Measurements from ENCODE around the gene BAK1.
"Not testable (repeated sequence)": the region's sequence is repeated elsewhere in the genome, so short reads cannot be mapped to it uniquely, and the experiment has no call there.

BAK1 gene

DNA sequence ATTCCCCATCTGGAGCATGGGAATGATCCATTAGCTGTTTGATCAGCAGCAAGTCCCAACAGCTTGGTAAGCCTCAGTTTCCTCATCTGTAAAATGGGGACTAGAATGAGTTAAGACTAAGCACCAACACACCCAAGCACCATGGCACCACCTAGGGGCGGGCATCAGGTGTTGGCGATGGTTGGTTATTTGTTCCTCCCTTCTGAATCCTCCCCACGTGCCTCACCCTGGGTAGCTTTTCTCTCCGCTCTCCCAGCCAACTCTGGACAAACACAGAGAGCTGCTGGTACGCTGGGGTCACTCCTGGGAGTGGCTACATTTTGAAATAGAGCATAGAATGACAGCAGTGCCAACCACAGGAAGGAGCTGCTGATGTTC lies 27.7 kb upstream of the BAK1 start:
- no peak for DNase-seq

DNA sequence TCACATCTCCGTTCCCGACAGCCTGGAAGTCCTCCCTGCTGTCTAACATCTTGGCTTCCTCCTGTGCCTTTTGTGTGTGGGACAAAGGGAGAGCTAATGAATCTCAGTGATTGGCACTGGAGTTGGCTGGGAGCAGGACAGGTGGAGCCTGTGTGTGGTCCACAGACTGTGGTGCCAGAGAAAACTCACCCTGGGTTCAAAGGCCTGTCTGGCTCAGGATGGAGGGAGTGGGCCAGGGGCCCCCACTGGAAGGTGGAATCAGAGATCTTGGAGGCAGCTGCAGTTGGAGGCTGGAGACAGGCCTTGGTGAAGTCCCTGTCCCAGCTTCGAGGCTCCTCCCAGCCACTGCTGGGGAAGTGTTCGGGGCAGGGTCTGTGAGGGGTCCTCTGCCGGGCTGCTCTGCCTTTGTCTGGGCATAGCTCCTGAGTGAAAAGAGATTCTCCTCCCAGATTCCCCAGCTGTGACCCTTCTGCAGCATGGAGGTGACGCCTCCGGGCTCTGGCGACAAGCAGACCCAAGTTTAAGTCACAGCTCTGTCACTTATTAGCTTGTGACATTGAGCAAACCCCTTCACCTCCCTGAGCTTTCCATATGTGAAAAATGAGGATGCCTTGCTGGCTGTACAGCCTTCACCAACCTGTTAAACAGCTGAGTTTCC lies 27.2 kb upstream of the BAK1 start:
- DNase-seq, result no peak

DNA sequence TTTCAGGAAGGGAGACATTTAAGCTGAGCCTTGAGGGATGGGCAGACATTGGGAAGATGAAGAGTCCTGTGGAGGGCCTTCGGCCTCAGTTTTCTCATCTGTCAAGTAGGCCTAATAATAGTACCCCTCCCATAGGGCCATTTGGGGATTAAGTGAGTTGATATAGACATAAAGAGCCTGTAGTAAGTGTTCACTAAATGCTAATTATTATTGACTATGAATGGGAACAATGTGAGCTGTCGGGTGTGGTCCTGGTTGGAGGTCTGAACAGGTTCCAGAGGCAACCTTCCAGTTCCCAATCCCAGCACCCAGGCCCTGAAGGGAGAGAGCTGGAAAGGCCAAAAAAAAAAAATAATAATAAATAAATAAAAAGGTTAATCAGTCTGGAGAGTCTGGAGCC lies 26.6 kb upstream of the BAK1 start:
- DNase-seq, result no peak

DNA sequence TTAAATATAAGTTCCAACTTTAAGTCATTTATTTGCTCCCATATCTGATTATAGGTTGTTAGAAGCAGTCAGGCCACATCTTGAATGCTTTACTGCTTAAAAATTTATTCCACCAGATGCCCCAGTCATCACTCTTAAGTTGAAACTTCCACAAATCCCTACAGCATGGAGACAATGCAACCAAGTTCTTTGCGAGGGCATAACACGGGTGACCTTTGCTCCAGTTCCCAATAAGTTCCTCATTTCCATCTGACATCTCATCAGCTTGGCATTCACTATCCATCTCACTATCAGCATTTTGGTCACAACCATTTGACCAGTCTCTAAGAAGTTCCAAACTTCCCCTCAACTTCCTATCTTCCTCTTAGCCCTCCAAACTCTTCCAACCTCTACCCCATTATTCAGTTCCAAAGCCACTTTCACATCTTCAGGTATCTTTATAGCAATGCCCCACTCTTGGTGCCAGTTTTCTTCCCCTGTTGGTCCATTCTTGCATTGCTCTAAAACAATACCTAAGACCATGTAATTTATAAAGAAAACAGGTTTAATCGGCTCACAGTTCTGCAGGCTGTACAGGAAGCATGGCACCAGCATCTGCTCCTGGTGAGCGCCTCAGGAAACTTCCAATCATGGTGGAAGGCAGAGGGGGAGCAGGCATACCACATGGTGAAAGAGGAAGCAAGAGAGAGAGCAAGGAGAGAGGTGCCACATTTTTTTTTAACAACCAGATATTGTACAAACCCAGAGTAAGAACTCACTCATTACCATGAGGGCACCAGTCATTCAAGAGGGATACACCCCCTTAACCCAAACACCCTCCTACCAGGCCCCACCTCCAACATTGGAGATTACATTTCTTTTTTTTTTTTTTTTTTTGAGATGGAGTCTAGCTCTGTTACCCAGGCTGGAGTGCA lies 25.1 kb upstream of the BAK1 start:
- DNase-seq, result no peak

DNA sequence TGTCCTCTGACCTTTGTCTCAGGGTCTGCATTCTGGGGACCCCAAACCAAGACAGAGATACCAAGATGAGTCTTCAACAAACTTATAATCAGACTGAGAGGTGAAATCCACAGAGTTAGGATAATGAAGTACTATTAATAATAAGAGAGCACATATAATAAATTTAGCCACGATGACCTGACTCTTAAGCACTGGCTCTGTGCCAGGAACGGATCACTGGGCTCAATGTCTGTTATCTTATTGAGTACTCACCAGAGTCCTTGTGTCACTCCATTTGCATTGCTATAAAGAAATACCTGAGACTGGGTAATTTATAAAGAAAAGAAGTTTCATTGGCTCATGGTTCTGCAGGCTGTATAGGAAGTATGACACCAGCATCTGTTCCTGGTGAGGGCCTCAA lies 22.1 kb upstream of the BAK1 start:
- no peak for DNase-seq

DNA sequence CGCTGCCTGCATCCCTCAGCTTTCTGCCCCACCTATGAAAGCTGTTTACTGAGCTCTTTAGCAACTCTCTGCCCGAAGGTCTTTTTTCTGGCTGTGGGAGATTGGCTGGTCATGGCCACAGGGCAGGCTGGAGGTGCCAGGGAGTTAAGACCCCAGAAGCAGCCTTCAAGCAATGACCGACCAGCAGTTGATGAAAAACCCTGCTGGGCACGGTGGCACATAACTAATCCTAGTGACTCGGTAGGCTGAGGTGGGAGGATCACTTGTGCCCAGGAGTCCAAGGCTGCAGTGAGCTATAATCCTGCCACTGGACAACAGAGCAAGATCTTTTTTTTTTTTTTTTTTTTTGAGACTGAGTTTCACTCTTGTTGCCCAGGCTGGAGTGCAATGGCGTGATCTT lies 20.7 kb upstream of the BAK1 start:
- no peak for DNase-seq

DNA sequence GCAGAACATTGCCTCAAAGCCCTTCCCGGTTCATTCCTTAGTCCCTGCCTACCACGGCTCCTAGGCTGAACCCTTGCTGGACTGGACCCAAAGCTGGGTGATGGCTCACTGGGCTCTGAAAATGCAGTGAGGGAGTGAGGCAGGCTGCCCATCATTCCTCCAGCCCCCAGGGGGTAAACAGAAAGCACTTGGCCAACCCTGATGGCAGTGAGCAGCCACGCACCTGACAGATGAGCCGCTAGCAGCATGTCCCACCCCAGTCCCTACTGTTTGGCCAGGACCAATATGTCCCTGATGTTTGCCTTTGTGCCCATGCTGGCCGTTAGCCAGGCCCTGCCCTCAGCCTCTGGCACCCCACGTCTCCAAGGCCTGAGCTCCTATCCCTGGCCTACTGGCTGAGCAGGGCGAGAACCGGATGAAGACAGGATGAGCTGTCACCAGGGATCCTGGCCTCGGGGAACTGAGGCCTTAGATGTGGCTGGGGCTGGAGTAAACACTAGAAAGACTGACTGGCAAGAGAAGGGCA lies 19.4 kb upstream of the BAK1 start:
- DNase-seq, result no peak

DNA sequence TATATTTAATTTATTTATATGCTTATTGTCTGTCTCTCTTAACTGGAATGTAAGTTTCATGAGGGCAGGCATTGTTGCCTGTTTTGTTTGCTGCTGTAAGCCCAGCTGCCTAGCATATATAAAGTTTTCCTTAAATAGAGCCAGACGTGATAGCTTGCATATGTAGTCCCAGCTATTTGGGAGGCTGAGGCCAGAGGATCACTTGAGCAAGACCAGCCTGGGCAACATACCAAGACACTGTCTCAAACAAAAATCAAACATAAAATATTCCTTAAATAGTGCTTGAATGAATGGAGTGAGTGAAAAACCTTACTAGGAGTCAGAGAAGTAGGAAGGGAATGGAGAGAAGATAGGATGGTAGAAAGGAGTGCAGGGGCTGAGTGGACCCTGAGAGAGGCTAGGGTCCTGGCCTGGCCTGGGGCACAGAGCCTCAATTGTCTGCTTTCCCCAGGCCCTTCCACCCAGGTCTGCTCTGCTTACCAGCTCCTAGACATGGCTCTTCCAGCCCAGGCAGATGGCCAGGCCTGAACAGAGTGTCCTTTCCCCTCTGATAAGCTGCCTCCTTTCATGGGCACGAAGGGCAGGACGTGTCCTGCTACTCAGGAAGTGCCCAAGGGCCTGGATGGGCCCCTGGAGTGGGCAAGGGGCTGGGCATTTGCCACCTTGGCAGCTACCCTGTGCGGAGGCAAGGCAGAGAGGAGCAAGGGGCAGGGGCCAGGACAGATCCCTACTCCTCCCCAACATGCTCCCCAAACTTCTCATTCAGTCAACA lies 17.7 kb upstream of the BAK1 start:
- DNase-seq, result no peak

DNA sequence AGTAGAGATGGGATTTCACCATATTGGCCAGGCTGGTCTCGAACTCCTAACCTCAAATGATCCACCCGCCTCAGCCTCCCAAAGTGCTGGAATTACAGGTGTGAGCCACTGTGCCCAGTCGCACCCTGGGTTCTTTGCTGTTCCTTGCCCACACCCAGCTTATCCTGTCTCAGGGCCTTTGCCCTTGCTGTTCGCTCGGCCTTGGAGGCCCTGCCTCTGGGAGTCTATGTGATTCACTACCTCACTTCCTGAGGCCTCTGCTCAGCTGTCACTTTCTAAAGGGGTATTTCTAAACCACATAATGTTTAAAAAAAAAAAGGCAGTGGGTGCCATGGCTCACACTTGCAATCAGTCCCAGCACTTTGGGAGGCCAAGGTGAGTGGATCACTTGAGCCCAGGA lies 16.8 kb upstream of the BAK1 start:
- DNase-seq, result not testable (repeated sequence)

DNA sequence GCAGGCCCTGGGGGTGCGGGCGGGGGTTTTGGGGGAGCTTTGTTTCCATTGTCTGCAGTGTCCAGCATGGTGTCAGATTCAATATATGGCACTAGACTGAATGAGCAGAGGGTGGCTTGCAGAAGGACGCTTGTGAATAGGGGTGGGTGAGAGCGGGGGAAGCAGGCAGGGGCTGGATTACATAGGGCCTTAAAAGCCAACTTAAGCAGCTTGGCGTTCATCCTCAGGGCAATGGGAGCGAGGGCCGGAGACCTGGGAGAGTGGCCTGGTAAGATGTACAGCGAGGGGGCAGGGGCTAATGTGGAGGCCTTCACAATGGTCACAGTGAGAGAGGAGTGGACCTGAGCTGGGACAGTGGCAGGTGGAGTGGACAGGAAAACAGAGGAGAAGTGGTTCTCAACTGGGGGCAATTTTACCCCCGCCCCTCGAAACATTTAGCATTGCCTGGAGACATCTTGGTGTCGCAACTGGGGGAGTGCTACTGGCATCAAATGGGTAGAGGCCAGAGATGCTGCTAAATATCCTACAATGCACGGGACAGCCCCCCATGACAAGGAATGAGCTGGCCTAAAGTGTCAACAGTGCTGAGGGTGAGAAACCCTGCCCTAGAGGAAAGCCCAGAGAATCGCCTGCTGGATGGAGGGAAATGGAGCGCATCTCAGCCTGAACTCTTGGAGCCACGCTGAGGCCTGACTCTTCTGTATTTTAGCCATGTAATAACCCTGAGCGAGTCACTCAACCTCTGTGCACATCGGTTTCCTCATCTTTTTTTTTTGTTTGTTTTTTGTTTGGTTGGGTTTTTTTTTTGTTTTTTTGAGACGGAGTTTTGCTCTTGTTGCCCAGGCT lies 15.1 kb upstream of the BAK1 start:
- no peak for DNase-seq

DNA sequence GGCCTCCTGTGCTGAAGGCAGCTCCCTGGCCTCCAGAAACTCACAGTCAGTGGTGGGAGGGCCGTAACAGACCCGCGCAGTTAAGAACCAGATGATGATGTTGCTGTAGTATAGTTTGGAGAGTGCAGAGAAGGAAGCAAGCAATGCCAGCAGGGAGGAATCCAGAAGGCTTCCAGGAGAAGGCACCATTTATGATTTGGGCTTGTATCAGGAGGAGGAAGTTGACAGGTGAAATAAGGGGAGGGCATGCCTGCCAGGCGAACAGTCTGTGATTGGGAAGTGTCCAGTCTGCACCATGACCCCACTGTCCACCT lies 13.3 kb upstream of the BAK1 start:
- DNase-seq, result no peak

DNA sequence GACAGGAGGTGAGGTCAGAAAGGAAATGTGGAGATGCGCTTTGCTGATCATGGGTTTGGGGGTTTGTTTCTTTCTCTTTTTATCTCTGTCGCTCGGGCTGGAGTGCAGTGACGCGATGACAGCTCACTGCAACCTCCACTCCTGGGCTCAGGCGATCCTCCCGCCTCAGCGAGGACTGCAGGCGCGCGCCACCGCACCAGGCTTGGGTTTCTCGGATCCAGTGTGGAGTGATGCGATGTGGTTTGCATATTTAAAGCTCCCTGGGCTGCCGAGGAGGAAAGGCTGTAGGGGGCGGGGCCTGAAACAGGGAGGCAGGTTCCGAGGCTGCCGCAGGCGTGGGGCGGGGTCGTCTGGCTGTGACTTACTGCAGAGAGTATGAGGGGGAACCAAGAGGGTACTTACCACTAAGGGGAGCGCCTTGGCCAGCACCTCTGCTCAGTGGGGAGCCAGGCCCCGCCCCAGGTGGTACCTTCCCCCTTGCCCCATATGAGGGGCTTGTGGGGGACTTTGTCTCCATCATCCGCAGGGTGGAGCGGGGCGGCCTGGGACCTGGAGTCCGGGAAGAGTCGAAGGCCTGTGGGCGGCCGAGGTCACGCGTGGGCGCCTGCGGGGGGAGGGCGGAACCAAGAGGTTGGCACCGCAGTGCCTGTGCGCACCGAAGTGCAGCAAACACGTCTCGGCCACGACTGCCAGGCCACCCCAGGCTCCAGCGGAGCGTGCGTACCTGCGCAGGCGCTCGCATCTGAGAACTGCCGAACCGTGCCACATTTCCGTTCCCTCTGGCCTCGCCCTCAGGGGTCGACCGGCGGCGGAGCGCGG lies 12.7 kb upstream of the BAK1 start:
- DNase-seq, result peak; percentile 53

DNA sequence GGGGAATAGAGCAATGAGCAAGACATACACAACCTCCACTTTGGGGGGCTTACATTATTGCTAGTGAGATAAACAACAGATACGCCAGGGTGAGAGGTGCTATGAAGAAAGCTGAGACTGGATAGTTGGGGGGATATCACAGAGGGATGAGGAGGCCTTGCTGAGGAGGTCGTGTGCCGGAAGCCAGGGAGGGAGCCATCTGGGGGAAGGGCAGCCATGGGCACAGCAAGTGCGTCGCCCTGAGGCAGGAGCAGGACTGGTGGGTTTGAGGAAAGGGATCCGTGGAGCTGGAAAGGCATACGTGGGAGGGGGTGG lies 12.2 kb upstream of the BAK1 start:
- no peak for DNase-seq

DNA sequence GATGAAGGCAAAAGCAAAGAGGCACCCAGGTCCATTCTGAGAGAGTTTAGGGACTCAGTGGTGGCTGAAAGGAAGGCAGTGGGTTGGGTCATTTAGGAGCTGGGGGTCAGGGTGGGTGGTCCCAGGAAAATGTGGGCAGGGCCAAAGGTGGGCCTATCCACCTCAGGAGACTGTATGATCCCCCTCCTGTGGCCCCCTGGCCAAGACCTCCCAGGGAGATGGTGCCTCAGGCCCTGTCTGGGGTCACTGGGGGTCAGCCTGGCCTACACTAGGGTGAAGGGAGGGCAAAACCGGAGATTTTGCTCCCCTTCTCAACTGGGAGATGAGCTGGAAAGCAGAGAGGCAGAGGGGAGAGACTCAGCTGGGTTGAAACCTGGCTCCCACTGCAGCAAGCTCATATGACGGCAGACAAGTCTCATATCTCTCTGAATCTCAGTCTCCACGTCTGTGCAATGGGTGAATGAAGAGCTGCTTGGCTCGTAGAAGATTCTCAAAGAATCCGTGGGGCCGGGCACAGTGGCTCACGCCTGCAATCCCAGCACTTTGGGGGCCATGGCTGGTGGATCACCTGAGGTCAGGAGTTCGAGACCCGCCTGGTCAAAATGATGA lies 11.5 kb upstream of the BAK1 start:
- no peak for DNase-seq

DNA sequence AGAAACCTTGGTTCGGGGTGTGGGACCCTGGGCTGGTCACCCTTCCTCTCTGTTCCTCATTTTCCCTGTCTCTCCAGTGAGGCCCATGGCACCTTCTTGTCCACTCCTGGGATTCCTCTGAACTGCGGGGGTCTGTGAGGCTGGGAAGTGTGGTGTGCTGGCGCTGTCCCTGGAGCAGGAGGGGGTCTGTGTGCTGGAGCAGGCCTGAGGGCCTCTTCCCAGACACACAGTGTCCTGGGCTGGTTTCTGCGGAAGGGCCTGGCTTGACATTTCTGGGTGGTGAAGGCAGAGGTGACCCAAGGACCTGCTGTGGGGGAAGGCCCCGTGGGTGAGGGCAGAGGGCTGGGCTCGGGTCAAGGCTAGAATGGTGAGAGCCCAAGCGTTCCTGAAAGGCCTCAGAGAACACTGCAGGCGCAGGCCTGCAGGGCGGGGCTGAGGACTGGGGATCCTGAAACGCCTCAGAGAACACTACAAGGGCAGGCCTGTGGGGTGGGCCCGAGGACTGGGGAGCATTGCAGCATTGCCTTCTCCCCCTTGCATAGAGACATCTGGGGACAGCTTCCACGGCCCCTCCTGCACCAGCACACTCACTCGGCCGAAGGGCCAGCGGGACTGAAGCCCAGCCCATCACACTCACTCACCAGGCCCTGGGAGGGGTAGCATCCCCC lies 10.6 kb upstream of the BAK1 start:
- DNase-seq, result no peak

DNA sequence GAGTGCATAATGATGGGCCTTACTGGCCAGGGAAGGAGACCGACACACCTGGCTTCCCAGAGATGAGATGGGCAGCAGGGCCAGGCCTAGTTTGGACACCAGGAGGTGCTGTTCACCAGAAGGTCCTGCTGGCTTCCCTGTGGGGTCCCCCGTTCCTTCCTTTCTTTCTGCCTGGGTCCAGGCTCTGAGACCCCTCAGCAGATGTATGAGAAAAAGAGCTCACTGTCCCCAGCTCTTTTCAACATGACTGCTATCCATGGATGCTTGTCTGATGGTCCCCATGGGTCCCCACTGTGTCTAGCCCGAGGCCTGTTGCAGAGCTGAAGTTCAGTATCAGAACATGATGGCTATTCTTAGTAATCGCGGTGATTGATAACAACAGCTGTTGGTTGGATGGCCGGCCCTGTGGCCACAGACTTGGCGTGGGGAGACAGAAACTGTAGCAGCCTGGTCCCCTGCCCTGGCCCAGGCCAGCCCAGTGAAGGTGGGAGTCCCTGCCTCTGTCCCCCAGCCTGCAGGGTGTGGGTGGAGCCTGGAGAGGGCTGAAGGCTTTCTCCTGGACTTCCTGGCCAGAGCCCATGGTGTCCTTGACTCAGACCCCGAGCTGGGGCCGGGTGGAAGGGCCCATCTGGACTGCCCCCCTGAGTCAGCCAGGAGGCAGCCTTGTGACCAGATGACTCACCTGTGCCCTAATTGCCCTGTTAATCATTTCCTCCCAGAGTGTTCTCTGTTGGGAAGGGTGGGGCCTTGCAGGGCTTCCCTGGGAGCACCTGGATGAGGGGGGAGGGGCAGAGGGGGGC lies 9.9 kb upstream of the BAK1 start:
- no peak for DNase-seq

DNA sequence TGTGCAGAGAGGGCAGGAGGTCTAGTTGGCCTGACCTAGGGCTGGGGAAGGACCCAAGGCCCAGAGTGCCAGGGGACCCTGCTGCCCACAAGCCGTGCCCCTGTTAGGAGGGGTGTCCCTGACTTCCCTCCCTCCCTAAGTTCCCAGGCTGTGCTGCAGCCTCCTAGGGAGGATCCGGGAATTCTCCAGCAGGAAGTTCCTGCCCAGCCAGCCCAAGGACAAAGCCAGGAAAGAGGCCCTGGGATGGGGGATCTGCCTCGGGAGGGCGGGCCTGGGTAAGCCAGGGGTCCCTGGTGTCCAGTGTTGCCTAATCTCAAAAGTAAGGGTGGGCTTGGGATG lies 9.3 kb upstream of the BAK1 start:
- DNase-seq, result no peak

DNA sequence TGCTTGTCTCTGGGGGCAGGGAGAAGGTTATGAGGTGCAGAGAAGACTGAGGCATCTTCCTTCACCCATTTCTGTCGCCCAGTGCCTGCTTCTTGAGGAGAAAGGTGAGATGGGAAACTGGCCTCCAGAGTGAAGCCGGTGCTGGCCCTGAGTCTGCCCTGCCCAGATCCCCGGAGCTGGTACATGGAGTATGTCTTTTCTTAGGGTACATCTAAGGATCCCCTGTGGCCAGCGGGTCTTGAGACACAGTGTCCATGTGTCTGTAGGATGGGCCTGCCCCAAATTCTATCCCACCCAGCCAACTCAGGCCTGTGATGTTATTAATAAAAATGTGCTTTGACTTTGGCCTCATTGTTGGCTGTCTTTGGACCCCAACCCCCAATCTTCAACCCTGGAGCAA lies 8.8 kb upstream of the BAK1 start:
- DNase-seq, result no peak

DNA sequence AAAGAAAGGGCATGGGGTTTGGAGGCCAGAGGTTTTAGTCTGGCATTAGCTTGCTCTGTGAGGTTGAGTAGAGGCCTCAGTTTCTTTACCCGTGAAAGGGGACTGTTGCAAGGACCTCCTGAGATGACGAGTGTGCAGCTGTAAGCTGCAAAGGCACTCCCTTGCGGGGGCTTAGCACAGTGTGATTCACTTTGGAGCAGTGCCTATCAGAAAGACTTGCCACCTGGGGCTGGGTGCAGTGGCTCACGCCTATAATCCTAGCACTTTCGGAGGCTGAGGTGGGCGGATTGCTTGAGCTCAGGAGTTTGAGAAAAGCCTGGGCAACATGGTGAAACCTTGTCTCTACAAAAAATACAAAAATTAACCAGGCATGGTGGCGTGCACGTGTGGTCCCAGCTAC lies 7.5 kb upstream of the BAK1 start:
- DNase-seq, result no peak

DNA sequence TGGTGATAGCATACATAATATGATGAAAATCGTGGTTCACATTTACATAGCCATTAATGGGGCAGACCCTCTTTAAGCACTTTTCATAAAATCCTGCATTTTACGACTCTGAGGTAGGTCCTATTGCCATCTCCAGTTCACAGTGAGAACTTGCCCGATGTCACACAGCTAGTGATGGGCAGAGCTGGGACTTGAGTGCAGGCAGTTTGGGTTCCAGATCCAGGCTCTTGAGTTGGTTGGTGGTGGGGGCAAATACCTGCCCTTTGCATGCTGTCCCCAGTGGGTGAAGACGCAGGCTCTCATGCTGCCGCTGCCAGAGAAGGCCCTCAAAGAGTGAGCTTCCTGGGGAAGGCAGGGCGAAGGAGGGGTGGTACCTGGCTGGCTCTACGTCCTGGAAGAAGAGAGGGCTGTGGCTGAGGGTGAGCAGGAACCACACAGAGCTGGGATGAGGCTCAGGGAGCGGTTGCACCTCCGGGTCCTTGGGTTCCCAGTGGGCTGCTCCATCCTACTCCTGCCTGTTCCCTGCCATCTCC lies 6.1 kb upstream of the BAK1 start:
- DNase-seq, result no peak
